ENCODE measurements around the gene MYH11. TPM values are rescaled to one million over a fixed set of nuclear protein-coding genes. Genes with fewer than 3 reads are reported as not detected.

The MYH11 gene
- polyA plus RNA-seq, 3 donors: 0.06 TPM; not detected in 2

- peaks cover 43 to 54% of the 10 kb centered on the region in 2 donors for H3K36me3 ChIP-seq (replicated peaks in 1 of 2; ENCODE audit: control insufficient read depth in 1 of 2, insufficient read depth in 2 of 2, low read length in 2 of 2)
These were observed 130.1 kb downstream of the MYH11 start for GRCh38 chr16:15726715-15727114.

GRCh38 chr16:15725641-15726240 is 131.1 kb downstream of the MYH11 start:
- WGBS (ENCODE audit: insufficient coverage): 100% methylated on average over 3 of the region's 5 CpGs
- no peaks in the 10 kb centered on the region for H4K20me1 ChIP-seq (ENCODE audit: insufficient read depth, low read length)
- no peak overlapping the region for H2AFZ ChIP-seq (ENCODE audit: insufficient read depth, low read depth, low read length, poor library complexity, severe bottlenecking)
- no peaks in the 10 kb centered on the region for H3K9me3 ChIP-seq (replicated peaks in 1 of 2; ENCODE audit: control insufficient read depth in 1 of 2, insufficient read depth in 1 of 2, low read length in 2 of 2)
- H3K79me2 ChIP-seq (ENCODE audit: insufficient read depth, low read length): no peaks in the 10 kb centered on the region
- Mint-ChIP-seq H3K4me3 (no peak overlapping the region), H3K4me1 (no peaks in the 10 kb centered on the region), H3K36me3 (peaks cover 45 to 54% of the 10 kb centered on the region in 2 donors), H3K27me3 (ENCODE audit: low read depth in 3 of 3) (peaks cover 0 to 5% (median 0%) of the 10 kb centered on the region in 3 donors), H3K27ac (peak overlapping the region in 1 of 7 donors; percentile 1), H3K9me3 (peaks cover 0 to 3% (median 0%) of the 10 kb centered on the region in 7 donors)
- H3K4me1 ChIP-seq (ENCODE audit: control insufficient read depth in 1 of 2, insufficient read depth in 2 of 2, low read length in 2 of 2): no peaks in the 10 kb centered on the region
- H3K9ac ChIP-seq (ENCODE audit: insufficient read depth, low read length, poor library complexity, severe bottlenecking): no peak overlapping the region
- no peak overlapping the region for H3K4me2 ChIP-seq (replicated peaks; ENCODE audit: extremely low read depth, low read length, poor library complexity, severe bottlenecking)
- TF ChIP-seq CTCF (IDR thresholded peaks at IDR 0.05): no peak
- no peaks in the 10 kb centered on the region for H3K27me3 ChIP-seq (ENCODE audit: control insufficient read depth in 2 of 2, insufficient read depth in 2 of 2, low read length in 2 of 2)
- intact Hi-C loops (cut with micrococcal nuclease): no loop called here
- no peak overlapping the region for H3K4me3 ChIP-seq (replicated peaks in 1 of 3; ENCODE audit: low read depth in 2 of 3, low read length in 3 of 3)
- H3K36me3 ChIP-seq (replicated peaks in 1 of 2; ENCODE audit: control insufficient read depth in 1 of 2, insufficient read depth in 2 of 2, low read length in 2 of 2): peaks cover 50 to 64% of the 10 kb centered on the region in 2 donors
- DNase-seq: no peak
- H3K27ac ChIP-seq (ENCODE audit: low read depth in 1 of 2, low read length in 2 of 2): no peak overlapping the region

More at GRCh38 chr16:15726715-15727114, 130.1 kb downstream of the MYH11 start:
- Histone ChIP-seq H3K27ac (ENCODE audit: low read depth in 1 of 2, low read length in 2 of 2) (no peak overlapping the region), H3K4me3 (replicated peaks in 1 of 3; ENCODE audit: low read depth in 2 of 3, low read length in 3 of 3) (no peak overlapping the region), H3K79me2 (ENCODE audit: insufficient read depth, low read length) (no peaks in the 10 kb centered on the region), H3K4me1 (ENCODE audit: control insufficient read depth in 1 of 2, insufficient read depth in 2 of 2, low read length in 2 of 2) (no peaks in the 10 kb centered on the region), H3K27me3 (ENCODE audit: control insufficient read depth in 2 of 2, insufficient read depth in 2 of 2, low read length in 2 of 2) (no peaks in the 10 kb centered on the region), H3K9me3 (replicated peaks in 1 of 2; ENCODE audit: control insufficient read depth in 1 of 2, insufficient read depth in 1 of 2, low read length in 2 of 2) (no peaks in the 10 kb centered on the region), H2AFZ (ENCODE audit: insufficient read depth, low read depth, low read length, poor library complexity, severe bottlenecking) (no peak overlapping the region), H4K20me1 (ENCODE audit: insufficient read depth, low read length) (no peaks in the 10 kb centered on the region), H3K4me2 (replicated peaks; ENCODE audit: extremely low read depth, low read length, poor library complexity, severe bottlenecking) (no peak overlapping the region), H3K9ac (ENCODE audit: insufficient read depth, low read length, poor library complexity, severe bottlenecking) (no peak overlapping the region)
- Mint-ChIP-seq H3K36me3 (peaks cover 35 to 45% of the 10 kb centered on the region in 2 donors), H3K9me3 (peaks cover 0 to 3% (median 0%) of the 10 kb centered on the region in 7 donors), H3K4me3 (no peak overlapping the region), H3K27me3 (ENCODE audit: low read depth in 3 of 3) (peaks cover 0 to 5% (median 0%) of the 10 kb centered on the region in 3 donors), H3K27ac (peak overlapping the region in 1 of 7 donors; percentile 74), H3K4me1 (no peaks in the 10 kb centered on the region)
- no peak for DNase-seq
- intact Hi-C loops (cut with micrococcal nuclease): no loop called here
- no peak for TF ChIP-seq CTCF (IDR thresholded peaks at IDR 0.05)
- WGBS (ENCODE audit: insufficient coverage): 88% methylated on average over 14 of the region's 18 CpGs
